Liver (tissue), 5 donors: ENCODE measurements around the gene METTL15. TPM values are rescaled to one million over a fixed set of nuclear protein-coding genes. Genes with fewer than 3 reads are reported as not detected.

Experiments
- polyA plus RNA-seq, 2 donors: library from polyadenylated mRNA; stranded (reverse) in 1 of 2; unstranded in 1 of 2; fragments of 200-250 nt in 1 of 2; fragments of >200 nt in 1 of 2; fragmentation: Nextera tagmentation in 1 of 2; extraction: Ambion mirVana in 1 of 2; gene quantifications; one replicate each; pipeline versions ENCODE4 v1.2.1 to v1.2.3, GENCODE V29; 2013 to 2015
- small RNA-seq: library from RNA; depleted of rRNA; stranded (forward); fragments of <200 nt; gene quantifications from one replicate; pipeline ENCODE3, GENCODE V24; 2014
- total RNA-seq, 2 donors: library from RNA; depleted of rRNA; stranded (reverse); fragments of >200 nt; gene quantifications; one replicate each; pipeline ENCODE4 v1.2.3, GENCODE V29; 2014
- donor health status: healthy.
- donor health status: healthy.
- donor health status: healthy.

METTL15 gene
- total and polyA plus RNA-seq, 4 donors: 4.1 to 11.5 (median 8.1) TPM

Small RNAs within 50 kb of the gene (small RNA-seq; reads per million reads assigned to genes)
- gene AC023206.1: not detected

Other genes starting within 250 kb of the METTL15 start
- 10 to 100 TPM in 1 of 2 donors, under 1 TPM in 1; 0.08 to 21.4 TPM for gene KIF18A, start 232 bp upstream of the METTL15 start, total RNA-seq
- gene KIF18A, start 232 bp upstream of the METTL15 start, polyA plus RNA-seq: under 1 TPM; 0.18 to 0.22 TPM